WTC11 (cell line): ENCODE results near the gene ATF6B. TPM values are rescaled to one million over a fixed set of nuclear protein-coding genes. Genes with fewer than 3 reads are reported as not detected.

ENCODE experiments used
- ATAC-seq: fragments of 200-7000 bp; cut with Tn5 transposase; 2 replicates; pipeline ENCODE4 v1.10.0; 2021; ENCODE audit warnings: mild to moderate bottlenecking, moderate library complexity
- CTCF ChIA-PET: fragments of 300-600 bp; sonication (Branson Sonifier 250); formaldehyde crosslinking; loops from one replicate; lab custom pipeline; 2021; ENCODE audit warnings: antibody characterized with exemption; lab: Charles Lee
- POLR2A ChIA-PET: fragments of 350-600 bp; sonication (Branson Sonifier 250); formaldehyde crosslinking; loops from one replicate; lab custom pipeline; 2021; ENCODE audit warnings: antibody characterized with exemption; lab: Charles Lee
- DNase-seq: peaks from one replicate; pipeline ENCODE4 v3.0.0; 2021; ENCODE audit warnings: low spot score
- H3K27ac Mint-ChIP-seq: 2 replicates; pipeline ENCODE4 v1.8.0; 2021; ENCODE audit warnings: mixed read lengths
- H3K27me3 Mint-ChIP-seq: 2 replicates; pipeline ENCODE4 v1.8.0; 2021; ENCODE audit warnings: low read depth, mild to moderate bottlenecking, moderate library complexity, mixed read lengths
- H3K36me3 Mint-ChIP-seq: 2 replicates; pipeline ENCODE4 v1.8.0; 2021; ENCODE audit warnings: mixed read lengths
- H3K4me1 Mint-ChIP-seq: 2 replicates; pipeline ENCODE4 v1.8.0; 2022; ENCODE audit warnings: mixed read lengths
- H3K4me3 Mint-ChIP-seq: 2 replicates; pipeline ENCODE4 v1.8.0; 2021; ENCODE audit warnings: mild to moderate bottlenecking, moderate library complexity, mixed read lengths
- H3K9me3 Mint-ChIP-seq: 2 replicates; pipeline ENCODE4 v1.8.0; 2021; ENCODE audit warnings: mixed read lengths
- E2F1 ChIP-seq: sonication (generic); formaldehyde crosslinking; IDR thresholded peaks from 2 replicates; pipeline ENCODE4 v1.8.0; 2022; ENCODE audit warnings: mild to moderate bottlenecking, missing genetic modification reagents
- ESRRA ChIP-seq: sonication (generic); formaldehyde crosslinking; IDR thresholded peaks from 2 replicates; pipeline ENCODE4 v1.8.1; 2022; ENCODE audit warnings: mild to moderate bottlenecking, missing genetic modification reagents, borderline replicate concordance
- PREB ChIP-seq: sonication (generic); formaldehyde crosslinking; IDR thresholded peaks from 2 replicates; pipeline ENCODE4 v1.8.1; 2022; ENCODE audit warnings: mild to moderate bottlenecking, missing genetic modification reagents, moderate library complexity, borderline replicate concordance
- TCF7 ChIP-seq: sonication (generic); formaldehyde crosslinking; IDR thresholded peaks from 2 replicates; pipeline ENCODE4 v1.8.0; 2022; ENCODE audit warnings: mild to moderate bottlenecking, low read depth, missing genetic modification reagents, moderate library complexity
- TP53 ChIP-seq: sonication (generic); formaldehyde crosslinking; IDR thresholded peaks from 2 replicates; pipeline ENCODE4 v1.8.1; 2023; ENCODE audit warnings: mild to moderate bottlenecking, missing genetic modification reagents
- ZNF512 ChIP-seq: sonication (generic); formaldehyde crosslinking; IDR thresholded peaks from 2 replicates; pipeline ENCODE4 v1.8.1; 2022; ENCODE audit warnings: missing genetic modification reagents, borderline replicate concordance
- ZNF671 ChIP-seq: fragments of 250-450 bp; sonication (Bioruptor Pico); IDR thresholded peaks from 2 replicates; pipeline ENCODE4 v1.8.0; 2021; ENCODE audit warnings: mild to moderate bottlenecking
- ZSCAN18 ChIP-seq: fragments of 250-450 bp; sonication (Bioruptor Pico); IDR thresholded peaks from 2 replicates; pipeline ENCODE4 v2.1.2; 2022; ENCODE audit warnings: mild to moderate bottlenecking, moderate library complexity
- total RNA-seq: library from RNA; stranded (reverse); gene quantifications from 3 replicates; pipeline ENCODE4 v1.2.3, GENCODE V29; 2021
- TF ChIP-seq, protein P1 (sequence below): sonication (generic); formaldehyde crosslinking; IDR thresholded peaks from 2 replicates; pipeline ENCODE4 v1.8.0; 2022; ENCODE audit warnings: missing genetic modification reagents

Gene ATF6B
- total RNA-seq, 1 experiment from 2014 or later, result 47.5 TPM

DNA sequence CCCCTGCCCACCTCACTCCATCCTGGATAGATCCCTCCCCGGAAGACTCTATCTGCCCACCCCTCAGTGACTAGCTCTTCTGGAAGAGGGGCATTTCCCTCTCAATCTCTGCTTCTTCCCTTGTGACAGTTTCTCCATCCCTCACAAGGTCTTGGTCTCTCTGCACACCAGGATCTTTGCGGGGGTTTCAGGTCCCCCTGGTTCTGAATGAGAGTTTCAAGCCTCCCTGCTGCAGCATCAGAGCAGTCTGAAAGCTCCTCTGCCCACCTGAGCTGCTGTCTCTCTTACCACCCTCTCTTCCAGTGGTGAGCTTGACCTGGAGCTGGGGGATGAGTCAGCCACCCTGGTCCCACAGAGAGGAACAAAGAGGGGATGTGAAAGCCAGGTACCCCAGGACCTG, 43.3 kb downstream of the ATF6B start (continued):
- no peak for TF ChIP-seq ZNF512 (CRISPR knock-in tag)
- no peak for TF ChIP-seq ESRRA
- no peak for TF ChIP-seq E2F1 (CRISPR knock-in tag)
- TF ChIP-seq, protein P1, sequence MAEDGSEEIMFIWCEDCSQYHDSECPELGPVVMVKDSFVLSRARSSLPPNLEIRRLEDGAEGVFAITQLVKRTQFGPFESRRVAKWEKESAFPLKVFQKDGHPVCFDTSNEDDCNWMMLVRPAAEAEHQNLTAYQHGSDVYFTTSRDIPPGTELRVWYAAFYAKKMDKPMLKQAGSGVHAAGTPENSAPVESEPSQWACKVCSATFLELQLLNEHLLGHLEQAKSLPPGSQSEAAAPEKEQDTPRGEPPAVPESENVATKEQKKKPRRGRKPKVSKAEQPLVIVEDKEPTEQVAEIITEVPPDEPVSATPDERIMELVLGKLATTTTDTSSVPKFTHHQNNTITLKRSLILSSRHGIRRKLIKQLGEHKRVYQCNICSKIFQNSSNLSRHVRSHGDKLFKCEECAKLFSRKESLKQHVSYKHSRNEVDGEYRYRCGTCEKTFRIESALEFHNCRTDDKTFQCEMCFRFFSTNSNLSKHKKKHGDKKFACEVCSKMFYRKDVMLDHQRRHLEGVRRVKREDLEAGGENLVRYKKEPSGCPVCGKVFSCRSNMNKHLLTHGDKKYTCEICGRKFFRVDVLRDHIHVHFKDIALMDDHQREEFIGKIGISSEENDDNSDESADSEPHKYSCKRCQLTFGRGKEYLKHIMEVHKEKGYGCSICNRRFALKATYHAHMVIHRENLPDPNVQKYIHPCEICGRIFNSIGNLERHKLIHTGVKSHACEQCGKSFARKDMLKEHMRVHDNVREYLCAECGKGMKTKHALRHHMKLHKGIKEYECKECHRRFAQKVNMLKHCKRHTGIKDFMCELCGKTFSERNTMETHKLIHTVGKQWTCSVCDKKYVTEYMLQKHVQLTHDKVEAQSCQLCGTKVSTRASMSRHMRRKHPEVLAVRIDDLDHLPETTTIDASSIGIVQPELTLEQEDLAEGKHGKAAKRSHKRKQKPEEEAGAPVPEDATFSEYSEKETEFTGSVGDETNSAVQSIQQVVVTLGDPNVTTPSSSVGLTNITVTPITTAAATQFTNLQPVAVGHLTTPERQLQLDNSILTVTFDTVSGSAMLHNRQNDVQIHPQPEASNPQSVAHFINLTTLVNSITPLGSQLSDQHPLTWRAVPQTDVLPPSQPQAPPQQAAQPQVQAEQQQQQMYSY (CRISPR knock-in tag), result no peak
- TF ChIP-seq, all 79 proteins: peak for 0

- Mint-ChIP-seq H3K4me1 (peaks cover 16% of the 10 kb centered on the region), H3K9me3 (no peaks in the 10 kb centered on the region), H3K4me3 (no peak overlapping the region), H3K27me3 (peaks cover 13% of the 10 kb centered on the region), H3K36me3 (no peaks in the 10 kb centered on the region), H3K27ac (no peak overlapping the region)
- ChIA-PET CTCF (no interaction called here), POLR2A (no interaction called here)
- ATAC-seq, result no peak
- TF ChIP-seq TCF7 (CRISPR knock-in tag) (no peak), ZNF671 (CRISPR knock-in tag) (no peak), TP53 (CRISPR knock-in tag) (no peak), ZSCAN18 (CRISPR knock-in tag) (no peak), PREB (CRISPR knock-in tag) (no peak)
- no peak for DNase-seq
These were observed 44.0 kb downstream of the ATF6B start for GRCh38 chr6:32083812-32084768.

DNA sequence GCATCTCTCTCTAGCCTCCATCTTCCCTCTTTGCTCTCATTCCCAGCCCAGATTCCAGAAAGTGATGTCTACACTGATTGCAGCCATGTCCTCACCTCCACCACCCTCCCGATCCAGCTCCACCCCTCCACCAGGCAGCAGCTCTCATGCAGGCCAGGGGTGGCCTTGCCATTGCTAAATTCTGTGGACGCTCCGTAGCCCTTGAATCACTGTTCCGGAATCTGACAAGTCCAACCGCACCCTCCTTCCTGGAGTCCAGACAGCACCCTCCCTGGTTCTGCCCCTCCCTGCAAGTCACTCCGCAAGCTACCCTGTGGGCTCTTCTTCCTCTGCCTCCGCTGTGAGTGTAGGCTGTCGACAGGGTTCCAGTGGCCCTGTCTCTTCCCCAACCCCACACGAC, 45.1 kb downstream of the ATF6B start:
- Mint-ChIP-seq H3K27me3 (peaks cover 13% of the 10 kb centered on the region), H3K36me3 (no peaks in the 10 kb centered on the region), H3K27ac (no peak overlapping the region), H3K4me1 (peaks cover 11% of the 10 kb centered on the region), H3K9me3 (no peaks in the 10 kb centered on the region), H3K4me3 (no peak overlapping the region)
- CTCF ChIA-PET, result interaction anchor here (0.6 to 3.0 kb wide), 2 partner anchors 20 to 35 kb away, joined by 3 to 15 read pairs; no protein-coding TSS in a partner anchor
- TF ChIP-seq ZNF512 (CRISPR knock-in tag), result no peak
- POLR2A ChIA-PET, result no interaction called here
- no peak for DNase-seq
- ATAC-seq, result no peak
